Measurements from ENCODE around the gene HCRT.
"Not testable (repeated sequence)": the region's sequence is repeated elsewhere in the genome, so short reads cannot be mapped to it uniquely, and the experiment has no call there.

The HCRT gene

DNA sequence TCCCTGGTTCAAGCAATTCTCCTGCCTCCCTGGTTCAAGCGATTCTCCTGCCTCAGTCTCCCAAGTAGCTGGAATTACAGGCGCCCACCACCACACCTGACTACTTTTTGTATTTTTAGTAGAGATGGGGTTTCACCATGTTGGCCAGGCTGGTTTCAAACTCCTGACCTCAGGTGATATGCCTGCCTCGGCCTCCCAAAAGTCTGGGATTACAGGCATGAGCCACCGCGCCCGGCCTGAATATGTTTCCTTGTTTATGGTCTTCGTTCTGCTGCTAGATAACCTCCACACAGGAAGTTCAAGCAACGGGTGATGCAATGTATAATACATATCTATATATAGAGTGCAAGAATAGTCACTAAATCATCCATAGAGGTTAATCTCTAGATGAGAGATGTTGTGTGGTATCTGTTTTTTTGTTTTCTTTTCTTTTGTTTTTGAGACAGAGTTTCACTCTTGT is 20.9 kb upstream of the HCRT start:
- DNase-seq (ENCODE audit: low spot score in 2 of 2); in situ Hi-C loops (cut with MboI; ENCODE audit: low sequenced_read_pairs): not testable (repeated sequence)
- H3K36me3 ChIP-seq (replicated peaks) = peaks cover 25% of the 10 kb centered on the region

DNA sequence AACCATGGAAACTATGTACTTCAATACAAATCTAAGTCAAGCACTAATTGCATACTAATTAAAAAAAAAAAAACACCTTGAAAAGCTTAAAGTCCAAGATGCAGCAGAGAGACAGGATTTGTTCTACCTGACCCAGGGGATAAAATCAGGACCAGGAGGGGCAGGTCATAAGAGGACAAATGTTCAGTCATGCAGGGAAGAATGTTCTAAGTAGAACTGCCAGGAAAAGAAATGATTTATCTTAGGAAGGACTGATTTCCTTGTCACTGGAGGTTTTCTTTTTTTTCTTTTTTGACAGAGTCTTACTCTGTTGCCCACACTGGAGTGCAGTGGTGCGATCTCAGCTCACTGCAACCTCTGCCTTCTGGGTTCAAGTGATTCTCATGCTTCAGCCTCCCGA is 18.1 kb upstream of the HCRT start:
- in situ Hi-C loops (cut with MboI; ENCODE audit: low sequenced_read_pairs) = no loop called here
- Histone ChIP-seq H3K9me3 (no peaks in the 10 kb centered on the region), H3K27me3 (ENCODE audit: low read depth) (no peaks in the 10 kb centered on the region), H3K36me3 (replicated peaks) (0 out of 2 replicates have a peak, but pooled peaks cover 9% of the 10 kb centered on the region), H3K4me1 (no peaks in the 10 kb centered on the region), H3K4me3 (no peak overlapping the region)
- no peak for DNase-seq (ENCODE audit: low spot score in 2 of 2)

More for the DNA sequence above, 20.9 kb upstream of the HCRT start:
- not testable (repeated sequence) for H3K27me3 ChIP-seq (ENCODE audit: low read depth); H3K4me1 ChIP-seq; H3K9me3 ChIP-seq; H3K4me3 ChIP-seq

DNA sequence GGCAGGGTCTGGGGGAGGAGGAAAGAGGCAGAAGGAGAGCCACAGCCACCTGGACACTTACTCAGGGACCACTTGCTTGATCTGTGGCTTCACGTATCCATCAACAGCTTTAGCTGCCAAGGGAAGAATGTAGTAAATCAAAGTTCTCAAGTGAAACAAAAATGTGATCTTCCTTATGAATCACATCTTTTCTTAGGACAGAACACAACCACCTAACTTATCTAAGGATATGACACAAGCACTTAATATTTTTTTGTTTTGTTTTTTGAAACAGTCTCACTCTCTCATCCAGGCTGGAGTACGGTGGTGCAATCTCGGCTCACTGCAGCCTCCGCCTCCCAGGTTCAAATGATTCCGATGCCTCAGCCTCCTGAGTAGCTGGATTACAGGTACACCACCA is 17.4 kb upstream of the HCRT start:
- Histone ChIP-seq H3K4me1 (no peaks in the 10 kb centered on the region), H3K27me3 (ENCODE audit: low read depth) (no peaks in the 10 kb centered on the region), H3K4me3 (no peak overlapping the region), H3K9me3 (no peaks in the 10 kb centered on the region), H3K36me3 (replicated peaks) (0 out of 2 replicates have a peak, but pooled peaks cover 9% of the 10 kb centered on the region)
- no peak for DNase-seq (ENCODE audit: low spot score in 2 of 2)
- in situ Hi-C loops (cut with MboI; ENCODE audit: low sequenced_read_pairs) = no loop called here

DNA sequence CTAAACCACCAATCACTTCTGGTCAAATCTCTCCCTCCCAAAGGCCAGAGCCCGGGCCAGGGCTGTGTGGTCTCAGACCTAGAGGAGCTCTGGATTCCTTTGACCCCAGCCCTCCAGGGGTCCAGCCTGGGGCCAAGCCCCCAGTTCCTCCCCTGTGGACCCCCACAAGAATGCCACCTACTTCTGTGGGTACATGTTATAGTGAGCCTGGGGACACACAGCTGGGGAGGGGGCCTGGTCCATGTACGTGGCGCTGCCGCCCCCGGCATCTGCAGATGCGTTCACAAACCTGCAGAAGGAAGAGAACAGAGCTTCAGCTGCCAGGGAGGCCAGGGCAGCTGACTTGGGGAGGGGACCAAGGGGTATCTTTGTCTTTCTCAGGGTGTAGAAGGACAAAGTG is 16.9 kb upstream of the HCRT start:
- in situ Hi-C loops (cut with MboI; ENCODE audit: low sequenced_read_pairs) = no loop called here
- H3K4me3 ChIP-seq = no peak overlapping the region
- no peak for DNase-seq (ENCODE audit: low spot score in 2 of 2)
- H3K27me3 ChIP-seq (ENCODE audit: low read depth) = no peaks in the 10 kb centered on the region
- H3K36me3 ChIP-seq (replicated peaks) = 0 out of 2 replicates have a peak, but pooled peaks cover 6% of the 10 kb centered on the region
- no peaks in the 10 kb centered on the region for H3K4me1 ChIP-seq
- H3K9me3 ChIP-seq = no peaks in the 10 kb centered on the region

DNA sequence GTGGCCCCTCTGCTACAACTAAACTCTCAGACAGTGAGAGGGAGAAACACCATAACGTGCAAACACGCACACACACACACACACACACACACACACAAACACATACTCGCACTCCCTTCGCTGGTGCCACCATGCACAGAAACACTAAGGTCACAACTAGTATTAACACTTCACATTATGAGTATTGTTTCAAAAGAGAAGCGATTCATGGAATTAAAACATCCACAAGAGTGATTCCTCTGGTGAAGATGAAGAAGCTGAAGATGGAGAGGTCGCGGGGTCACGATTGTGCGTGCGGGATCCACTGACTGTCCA is 16.2 kb upstream of the HCRT start:
- DNase-seq (ENCODE audit: low spot score in 2 of 2) = no peak
- Histone ChIP-seq H3K4me3 (no peak overlapping the region), H3K27me3 (ENCODE audit: low read depth) (no peaks in the 10 kb centered on the region), H3K4me1 (no peaks in the 10 kb centered on the region), H3K36me3 (replicated peaks) (0 out of 2 replicates have a peak, but pooled peaks cover 6% of the 10 kb centered on the region), H3K9me3 (no peaks in the 10 kb centered on the region)
- in situ Hi-C loops (cut with MboI; ENCODE audit: low sequenced_read_pairs) = no loop called here

DNA sequence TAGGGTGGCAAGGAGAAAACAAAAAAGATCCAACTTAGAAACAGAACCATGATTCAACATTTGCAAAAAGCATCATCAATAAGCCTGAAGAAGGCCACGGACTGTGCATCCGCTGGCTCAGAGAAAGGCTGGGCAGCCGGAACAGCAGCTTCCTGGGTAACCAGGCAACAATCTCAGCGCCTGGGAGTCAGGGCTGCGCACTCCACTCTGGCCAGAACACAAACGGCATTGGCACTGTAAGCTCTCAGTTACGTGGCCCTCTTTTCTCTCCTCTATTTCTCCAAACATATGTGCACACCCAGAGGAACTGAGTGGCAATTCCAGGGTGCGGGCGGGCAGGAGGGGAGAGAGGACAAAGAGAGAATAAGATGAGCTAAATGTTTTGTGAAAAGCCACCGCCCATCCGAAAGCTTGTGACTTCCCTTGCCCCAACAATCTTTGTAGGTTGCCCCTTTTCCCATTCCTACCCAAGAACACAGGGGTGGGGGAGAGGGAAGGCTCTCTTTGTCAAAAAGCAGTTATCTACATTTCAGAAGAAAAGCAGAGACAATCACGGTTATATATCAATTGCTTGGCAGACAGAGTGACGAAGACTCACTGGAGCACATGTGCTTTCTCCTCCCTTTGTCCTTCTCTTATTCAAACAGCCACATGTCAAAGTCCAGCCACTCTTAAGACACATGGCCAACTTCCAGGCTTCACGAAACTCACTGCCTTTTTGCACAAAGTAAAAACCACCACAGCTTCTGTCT is 15.6 kb upstream of the HCRT start:
- no peaks in the 10 kb centered on the region for H3K27me3 ChIP-seq (ENCODE audit: low read depth)
- no peak for DNase-seq (ENCODE audit: low spot score in 2 of 2)
- no peaks in the 10 kb centered on the region for H3K9me3 ChIP-seq
- in situ Hi-C loops (cut with MboI; ENCODE audit: low sequenced_read_pairs) = no loop called here
- 0 out of 2 replicates have a peak, but pooled peaks cover 6% of the 10 kb centered on the region for H3K36me3 ChIP-seq (replicated peaks)
- H3K4me1 ChIP-seq = no peaks in the 10 kb centered on the region
- H3K4me3 ChIP-seq = no peak overlapping the region

DNA sequence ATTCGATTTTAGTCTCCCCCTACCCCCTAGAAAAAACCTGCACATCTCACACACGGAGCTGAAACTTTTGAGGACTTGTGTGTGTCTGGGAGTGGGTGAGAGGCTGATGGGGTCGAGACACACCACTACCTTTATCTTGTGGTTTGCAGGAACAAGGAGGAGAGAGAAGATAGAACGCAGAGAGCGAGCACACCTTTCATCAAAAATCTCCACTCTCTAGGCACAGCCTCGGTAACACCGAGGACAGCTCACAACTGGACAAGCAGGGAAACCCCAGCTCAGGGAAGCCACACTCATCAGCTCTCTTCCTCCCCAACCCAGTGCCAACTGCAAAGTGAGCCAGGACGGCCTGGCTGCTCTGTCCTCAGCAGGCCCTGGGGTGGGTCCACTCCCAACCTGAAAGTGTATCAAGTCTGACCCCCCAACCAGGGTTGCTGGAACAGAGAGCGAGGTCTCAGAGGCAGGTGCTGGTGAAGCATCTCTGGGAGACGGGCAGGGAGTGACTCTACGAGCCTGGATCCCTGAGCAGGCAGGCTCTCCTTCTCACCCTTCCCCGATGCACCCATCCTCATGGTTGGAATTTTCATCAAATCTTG is 14.3 kb upstream of the HCRT start:
- Histone ChIP-seq H3K4me1 (no peaks in the 10 kb centered on the region), H3K36me3 (replicated peaks) (0 out of 2 replicates have a peak, but pooled peaks cover 2% of the 10 kb centered on the region), H3K27me3 (ENCODE audit: low read depth) (no peaks in the 10 kb centered on the region), H3K9me3 (no peaks in the 10 kb centered on the region), H3K4me3 (no peak overlapping the region)
- in situ Hi-C loops (cut with MboI; ENCODE audit: low sequenced_read_pairs) = no loop called here
- DNase-seq (ENCODE audit: low spot score in 2 of 2) = no peak

DNA sequence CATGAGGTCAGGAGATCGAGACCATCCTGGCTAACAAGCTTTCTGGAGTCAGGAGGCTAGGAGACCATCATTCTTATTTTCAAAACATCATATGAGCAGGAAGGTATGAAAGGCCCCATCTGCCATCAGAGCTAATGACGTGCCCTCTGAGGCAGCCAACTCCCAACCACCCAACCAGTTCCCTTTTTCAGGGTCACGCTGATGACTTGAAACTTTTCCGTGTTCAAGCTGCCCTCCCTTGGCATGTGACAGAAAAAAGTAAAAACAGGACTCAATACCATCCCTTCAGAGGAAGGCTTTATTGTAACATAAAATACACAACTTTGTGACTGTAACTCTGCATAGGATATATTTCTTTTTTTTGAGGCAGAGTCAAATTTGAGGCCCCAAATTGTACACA is 13.6 kb upstream of the HCRT start:
- Histone ChIP-seq H3K36me3 (replicated peaks) (no peaks in the 10 kb centered on the region), H3K9me3 (no peaks in the 10 kb centered on the region), H3K27me3 (ENCODE audit: low read depth) (no peaks in the 10 kb centered on the region), H3K4me3 (no peak overlapping the region), H3K4me1 (no peaks in the 10 kb centered on the region)
- DNase-seq (ENCODE audit: low spot score in 2 of 2) = no peak
- in situ Hi-C loops (cut with MboI; ENCODE audit: low sequenced_read_pairs) = no loop called here

DNA sequence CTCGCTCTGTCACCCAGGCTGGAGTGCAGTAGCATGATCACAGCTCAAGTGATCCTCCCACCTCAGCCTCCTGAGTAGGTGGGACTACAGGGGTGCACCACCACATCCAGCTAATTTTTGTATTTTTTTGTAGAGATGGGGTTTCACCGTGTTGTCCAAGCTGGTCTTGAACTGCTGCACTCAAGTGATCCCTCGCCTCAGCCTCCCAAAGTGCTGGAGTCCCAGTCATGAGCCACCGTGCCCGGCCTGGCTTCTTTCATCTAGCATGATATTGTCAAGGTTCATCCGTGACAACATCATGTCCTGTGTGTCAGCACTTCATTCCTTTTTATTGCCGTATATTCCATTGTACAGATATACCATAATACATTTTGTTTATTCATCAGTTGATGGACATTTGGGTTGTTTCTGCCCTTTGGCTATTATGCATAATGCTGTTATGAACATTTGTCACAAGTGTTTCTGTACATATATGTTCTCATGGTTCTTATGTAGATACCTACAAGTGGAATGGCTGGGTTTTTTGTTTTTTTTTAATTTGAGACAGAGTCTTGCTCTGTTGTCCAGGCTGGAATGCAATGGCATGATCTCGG is 12.4 kb upstream of the HCRT start:
- DNase-seq (ENCODE audit: low spot score in 2 of 2) = no peak
- in situ Hi-C loops (cut with MboI; ENCODE audit: low sequenced_read_pairs) = no loop called here
- H3K9me3 ChIP-seq = no peaks in the 10 kb centered on the region

DNA sequence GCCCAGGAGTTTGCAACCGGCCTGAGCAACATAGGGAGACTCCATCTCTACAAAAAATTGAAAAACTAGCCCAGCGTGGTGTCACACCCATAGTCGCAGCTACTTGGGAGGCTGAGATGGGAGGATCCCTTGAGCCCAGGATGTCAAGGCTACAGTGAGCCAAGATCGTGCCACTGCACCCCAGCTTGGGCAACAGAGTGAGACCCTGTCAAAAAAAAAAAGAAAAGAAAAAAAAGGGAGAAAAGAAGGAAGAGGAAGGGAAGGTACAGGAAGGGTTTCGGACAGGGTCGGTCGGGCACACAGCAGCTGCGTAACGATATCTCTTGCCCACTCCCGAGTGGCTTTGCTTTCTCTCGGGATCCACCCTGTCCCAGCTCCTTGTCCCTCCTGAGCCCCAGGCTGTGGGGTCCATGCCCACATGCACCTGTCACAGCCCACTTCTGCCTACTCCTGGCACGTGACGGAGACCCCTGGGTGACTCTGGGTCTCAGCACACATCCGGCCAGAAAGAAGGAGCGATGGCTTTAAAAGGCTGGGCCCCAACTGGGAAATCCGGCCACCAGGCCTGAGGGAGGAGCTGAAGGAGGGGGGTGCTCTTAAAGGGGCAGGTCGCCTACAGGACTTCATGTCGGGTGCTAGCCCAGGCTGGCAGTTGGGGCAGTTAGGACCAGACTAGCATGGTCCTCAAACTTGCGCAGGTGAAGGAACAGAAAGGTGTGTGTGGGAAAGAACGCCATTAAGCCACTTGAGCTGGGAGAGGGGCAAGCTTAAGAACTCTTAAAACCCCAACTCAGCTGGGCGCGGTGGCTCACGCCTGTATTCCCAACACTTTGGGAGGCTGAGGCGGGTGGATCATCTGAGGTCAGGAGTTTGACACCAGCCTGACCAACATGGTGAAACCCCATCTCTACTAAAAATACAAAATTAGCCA is 9.0 kb upstream of the HCRT start, which contains the start of gene GHDC:
Gene GHDC, minus strand, starts transcription at position 526 of the 931 bp plus-strand sequence. CDS start 913 bp downstream, outside the sequence.
- no peaks in the 10 kb centered on the region for H3K9me3 ChIP-seq
- H3K27me3 ChIP-seq (ENCODE audit: low read depth) = no peaks in the 10 kb centered on the region
- H3K4me3 ChIP-seq = peak within 1 kb of the TSS; percentile 53
- in situ Hi-C loops (cut with MboI; ENCODE audit: low sequenced_read_pairs) = no loop called here
- peak; percentile 85 to 87 for DNase-seq (ENCODE audit: low spot score in 2 of 2)
- H3K4me1 ChIP-seq = peaks cover 5% of the 10 kb centered on the region
- H3K36me3 ChIP-seq (replicated peaks) = no peaks in the 10 kb centered on the region

More for the DNA sequence above, 12.4 kb upstream of the HCRT start:
- Histone ChIP-seq H3K4me1 (peaks cover 5% of the 10 kb centered on the region), H3K36me3 (replicated peaks) (no peaks in the 10 kb centered on the region), H3K4me3 (no peak overlapping the region), H3K27me3 (ENCODE audit: low read depth) (no peaks in the 10 kb centered on the region)

DNA sequence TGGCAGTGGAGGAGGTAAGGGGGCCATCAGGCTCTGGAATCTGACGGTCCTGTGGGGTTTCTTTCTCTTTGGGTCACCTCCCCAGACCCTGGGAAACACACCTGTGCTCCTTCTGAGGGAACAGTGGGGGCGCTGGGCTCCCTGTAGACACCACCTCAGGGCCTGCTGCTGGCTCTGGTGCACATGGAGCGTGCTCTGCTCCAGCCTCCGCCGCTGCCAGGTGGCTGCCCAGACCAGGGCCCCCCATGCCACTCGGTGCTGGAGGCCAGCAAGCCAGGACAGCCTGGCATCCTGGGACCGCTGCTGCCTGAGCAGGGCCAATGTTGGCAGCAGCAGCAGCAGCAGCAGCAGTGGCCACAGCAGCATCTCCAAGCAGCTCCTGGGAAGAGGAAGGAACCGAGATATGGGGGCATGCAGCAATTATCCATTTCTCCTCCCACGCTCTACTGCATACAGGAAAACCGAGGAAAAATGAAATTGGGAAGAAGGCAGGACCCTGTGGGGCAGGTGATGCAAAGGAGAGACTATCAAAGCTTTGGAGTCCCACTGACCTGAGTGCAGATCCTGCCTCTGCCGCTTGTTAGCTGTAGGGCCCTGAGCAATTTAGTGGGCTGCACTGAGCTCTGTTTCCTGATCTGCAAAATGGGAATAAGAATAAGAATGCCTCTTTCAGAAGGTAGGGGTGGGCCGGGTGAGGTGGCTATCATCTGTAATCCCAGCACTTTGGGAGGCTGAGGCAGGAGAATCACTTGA is 8.1 kb upstream of the HCRT start:
- Histone ChIP-seq H3K9me3 (no peaks in the 10 kb centered on the region), H3K4me1 (peaks cover 5% of the 10 kb centered on the region), H3K27me3 (ENCODE audit: low read depth) (no peaks in the 10 kb centered on the region), H3K36me3 (replicated peaks) (no peaks in the 10 kb centered on the region), H3K4me3 (peak overlapping the region; percentile 53)
- no peak for DNase-seq (ENCODE audit: low spot score in 2 of 2)
- in situ Hi-C loops (cut with MboI; ENCODE audit: low sequenced_read_pairs) = no loop called here

DNA sequence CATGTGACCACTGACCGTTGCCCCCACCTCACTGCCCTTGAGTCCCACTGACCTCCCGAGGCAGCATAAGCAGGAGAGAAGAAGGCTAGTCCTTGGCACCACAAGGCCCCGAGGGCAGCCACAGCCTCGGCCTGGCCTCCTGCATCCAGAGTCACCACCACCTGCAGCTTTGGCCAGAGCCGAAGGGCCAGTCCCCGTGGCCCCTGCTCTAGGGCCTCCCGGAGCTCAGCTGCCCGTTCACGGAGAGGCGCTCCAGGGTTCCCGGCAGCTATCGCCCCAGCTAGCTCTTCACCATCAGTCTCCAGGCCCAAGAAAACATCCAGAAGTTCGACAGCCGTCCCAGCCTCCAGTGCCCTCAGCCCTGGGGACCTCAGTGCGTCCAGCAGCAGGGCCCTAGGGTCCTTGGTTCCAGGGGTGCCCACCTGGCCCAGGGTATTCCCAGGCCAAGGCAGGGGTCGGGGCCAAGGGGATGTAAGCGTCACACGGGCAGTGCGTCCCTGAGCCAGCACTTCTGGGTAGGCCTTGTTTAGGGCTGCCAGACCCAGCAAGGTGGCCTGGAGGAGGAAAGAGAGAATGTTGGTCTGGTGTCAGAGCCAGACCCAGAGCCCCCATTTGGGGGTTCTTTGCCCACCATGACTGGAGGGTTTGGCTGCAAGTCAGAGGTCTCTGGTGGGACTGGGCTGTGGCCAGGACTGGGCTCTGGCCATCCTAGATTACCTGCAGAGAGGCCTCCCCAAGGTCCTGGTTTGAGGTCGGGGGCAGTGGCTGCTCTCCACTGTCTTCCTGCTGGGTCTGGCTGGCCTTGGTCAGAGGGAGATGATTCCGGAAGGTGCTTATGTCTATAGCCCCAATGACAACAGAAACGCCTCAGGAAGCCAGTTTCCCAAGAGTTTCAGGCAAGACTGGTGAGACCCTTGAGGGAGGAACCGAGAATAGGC is 7.2 kb upstream of the HCRT start:
- no peak for DNase-seq (ENCODE audit: low spot score in 2 of 2)
- H3K27me3 ChIP-seq (ENCODE audit: low read depth) = no peaks in the 10 kb centered on the region
- H3K4me3 ChIP-seq = no peak overlapping the region
- H3K36me3 ChIP-seq (replicated peaks) = no peaks in the 10 kb centered on the region
- H3K4me1 ChIP-seq = peaks cover 5% of the 10 kb centered on the region
- in situ Hi-C loops (cut with MboI; ENCODE audit: low sequenced_read_pairs) = no loop called here
- H3K9me3 ChIP-seq = no peaks in the 10 kb centered on the region

All from HAP-1 (cell line).